GM15510 (cell line): ENCODE measurements around the gene KIAA1210.

Source experiments
- POLR2A ChIP-seq: IDR thresholded peaks from 3 replicates; pipeline ENCODE4 v1.6.1; 2011; ENCODE audit warnings: borderline replicate concordance; ENCODE audit not compliant: insufficient read length; ENCODE audit errors: extremely low read depth

The KIAA1210 gene

DNA sequence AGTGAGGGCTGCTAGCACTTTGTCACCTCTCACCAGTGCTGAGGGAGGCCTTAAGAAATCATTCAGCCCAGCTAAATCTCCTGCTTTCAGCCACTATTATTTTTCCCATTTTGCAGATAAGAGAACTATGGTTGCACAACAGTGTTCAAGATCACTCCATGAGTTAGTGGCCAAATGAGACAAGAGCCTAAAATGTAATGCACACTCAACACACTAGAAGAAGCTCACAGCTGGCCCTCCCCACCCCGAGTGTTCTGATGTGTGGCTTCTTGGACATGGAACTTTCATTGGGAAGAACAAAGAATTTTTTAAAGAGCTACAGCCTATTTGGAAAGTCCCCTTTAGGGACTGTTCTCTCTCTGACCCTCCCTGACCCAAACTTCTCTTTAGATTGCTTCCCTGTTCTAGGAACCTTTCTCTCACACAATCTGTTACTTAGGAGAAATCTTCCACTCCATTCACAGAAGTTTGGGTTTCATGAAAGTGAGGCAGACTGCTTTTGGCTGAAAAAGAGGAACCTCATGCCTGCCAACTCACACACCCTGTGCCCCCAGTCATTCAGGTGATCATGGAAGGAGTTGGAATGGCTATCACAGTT is 98.8 kb downstream of the KIAA1210 start:
- no peak for TF ChIP-seq POLR2A
